Neural cell (in vitro differentiated cells): ENCODE data around the gene DPF1.

Experiments used
- EZH2 ChIP-seq: fragments of 200-600, 300-800 bp; shearing (Covaris generic), sonication (generic); IDR thresholded peaks from 2 replicates; pipeline ENCODE4 v1.6.1; 2014; ENCODE audit warnings: antibody characterized with exemption, low read length, borderline replicate concordance, mild to moderate bottlenecking; ENCODE audit not compliant: insufficient read depth, poor library complexity, severe bottlenecking
- TAF1 ChIP-seq: IDR thresholded peaks from 2 replicates; pipeline ENCODE4 v1.6.1; 2012; ENCODE audit warnings: low read depth
- TF ChIP-seq, protein P1 (sequence below): fragments of 450-650 bp; IDR thresholded peaks from 2 replicates; pipeline ENCODE4 v1.5.1; 2014; ENCODE audit warnings: antibody characterized with exemption, mild to moderate bottlenecking, moderate library complexity; ENCODE audit not compliant: poor library complexity, severe bottlenecking

DNA sequence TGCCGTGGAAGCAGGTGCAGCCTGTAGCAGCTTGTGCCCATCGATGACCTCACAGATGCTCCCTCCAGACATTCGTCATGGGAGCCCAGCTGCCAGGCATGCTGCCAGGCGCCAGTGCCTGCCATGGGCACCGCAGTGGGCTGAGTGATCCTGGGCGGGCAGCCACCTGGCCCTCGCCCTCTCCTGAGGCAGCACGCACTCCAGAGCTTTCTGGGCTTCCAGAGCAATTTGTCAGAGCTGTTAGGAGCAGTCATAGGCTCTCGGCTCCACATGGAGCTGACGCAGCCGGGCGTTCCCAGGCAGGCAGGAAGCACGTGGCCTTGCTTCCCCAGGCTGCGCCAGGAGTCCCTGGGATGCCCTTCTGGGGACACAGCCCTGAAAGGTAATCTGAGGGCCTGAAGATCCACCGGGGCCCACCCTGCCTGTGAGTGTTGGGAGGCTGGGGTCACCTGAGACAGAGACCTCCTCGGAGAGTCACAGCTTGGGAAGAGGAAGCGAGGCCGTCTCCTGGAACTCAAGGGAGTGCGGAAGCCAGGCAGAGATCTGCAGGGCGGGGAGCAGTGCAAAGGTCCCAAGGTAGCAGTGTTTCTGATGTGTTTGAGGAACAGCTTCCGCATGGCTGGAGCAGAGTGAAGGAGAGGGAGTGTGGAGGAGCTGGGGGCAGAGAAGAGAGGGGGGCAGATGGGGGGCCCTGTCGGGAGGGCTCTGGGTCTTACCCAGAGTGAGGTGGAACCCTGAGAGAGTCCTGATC, 50.6 kb downstream of the DPF1 start:
- TF ChIP-seq TAF1: no peak
- TF ChIP-seq, protein P1, sequence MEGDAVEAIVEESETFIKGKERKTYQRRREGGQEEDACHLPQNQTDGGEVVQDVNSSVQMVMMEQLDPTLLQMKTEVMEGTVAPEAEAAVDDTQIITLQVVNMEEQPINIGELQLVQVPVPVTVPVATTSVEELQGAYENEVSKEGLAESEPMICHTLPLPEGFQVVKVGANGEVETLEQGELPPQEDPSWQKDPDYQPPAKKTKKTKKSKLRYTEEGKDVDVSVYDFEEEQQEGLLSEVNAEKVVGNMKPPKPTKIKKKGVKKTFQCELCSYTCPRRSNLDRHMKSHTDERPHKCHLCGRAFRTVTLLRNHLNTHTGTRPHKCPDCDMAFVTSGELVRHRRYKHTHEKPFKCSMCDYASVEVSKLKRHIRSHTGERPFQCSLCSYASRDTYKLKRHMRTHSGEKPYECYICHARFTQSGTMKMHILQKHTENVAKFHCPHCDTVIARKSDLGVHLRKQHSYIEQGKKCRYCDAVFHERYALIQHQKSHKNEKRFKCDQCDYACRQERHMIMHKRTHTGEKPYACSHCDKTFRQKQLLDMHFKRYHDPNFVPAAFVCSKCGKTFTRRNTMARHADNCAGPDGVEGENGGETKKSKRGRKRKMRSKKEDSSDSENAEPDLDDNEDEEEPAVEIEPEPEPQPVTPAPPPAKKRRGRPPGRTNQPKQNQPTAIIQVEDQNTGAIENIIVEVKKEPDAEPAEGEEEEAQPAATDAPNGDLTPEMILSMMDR: no peak
- TF ChIP-seq EZH2: no peak
